Panc1 (cell line): Measurements from ENCODE around the gene MPRIP. TPM values are rescaled to one million over a fixed set of nuclear protein-coding genes. Genes with fewer than 3 reads are reported as not detected.

Experiments
- ATAC-seq: fragments of 200-7000 bp; cut with Tn5 transposase; 2 replicates; pipeline ENCODE4 v1.9.1; 2020; ENCODE audit warnings: mild to moderate bottlenecking, moderate library complexity
- BruUV-seq: library from RNA; stranded (reverse); fragments of 400-500 nt; replicated peaks from 2 replicates; lab custom pipeline; 2021; lab: Mats Ljungman, UMichigan
- CTCF ChIA-PET: fragments of 300-600 bp; sonication (Branson Sonifier 250); formaldehyde crosslinking; loops from one replicate; lab custom pipeline; 2022; ENCODE audit warnings: antibody characterized with exemption; lab: Charles Lee
- POLR2A ChIA-PET: fragments of 300-600 bp; sonication (Branson Sonifier 250); formaldehyde crosslinking; loops from one replicate; lab custom pipeline; 2022; ENCODE audit warnings: antibody characterized with exemption; lab: Charles Lee
- DNase-seq: peaks from one replicate; pipeline ENCODE4 v3.0.0-alpha.2; 2010; ENCODE audit warnings: low read depth, low spot score
- H3K27ac ChIP-seq: 2 replicates; pipeline ENCODE4 v1.5.1; 2011; ENCODE audit warnings: mild to moderate bottlenecking, low read length, inconsistent platforms
- H3K27me3 ChIP-seq: fragments of 200-500 bp; sonication (Bioruptor generic); 2 replicates; pipeline ENCODE4 v1.6.0; 2014; ENCODE audit warnings: low read length, inconsistent platforms; ENCODE audit not compliant: control insufficient read depth, insufficient read depth
- H3K36me3 ChIP-seq: fragments of 200-500 bp; sonication (Bioruptor generic); 2 replicates; pipeline ENCODE4 v1.5.1; 2014; ENCODE audit warnings: inconsistent platforms, mild to moderate bottlenecking, low read length, moderate library complexity; ENCODE audit not compliant: control insufficient read depth, insufficient read depth
- H3K4me1 ChIP-seq: 2 replicates; pipeline ENCODE4 v1.5.1; 2011; ENCODE audit warnings: inconsistent platforms, mild to moderate bottlenecking, low read length, moderate library complexity; ENCODE audit not compliant: control insufficient read depth, insufficient read depth
- H3K4me3 ChIP-seq, 2 experiments: 2 replicates each; pipeline ENCODE4 v1.5.1; 2011 to 2012; ENCODE audit warnings: low read depth in 2 of 2, low read length in 2 of 2, mild to moderate bottlenecking in 2 of 2, inconsistent platforms in 1 of 2, moderate library complexity in 1 of 2
- H3K9me3 ChIP-seq: fragments of 200-500 bp; sonication (Bioruptor generic); 2 replicates; pipeline ENCODE4 v1.5.1; 2014; ENCODE audit warnings: low read depth, mild to moderate bottlenecking, inconsistent platforms, low read length, moderate library complexity; ENCODE audit not compliant: control insufficient read depth, insufficient read depth
- POLR2AphosphoS5 ChIP-seq: IDR thresholded peaks from 2 replicates; pipeline ENCODE4 v1.6.1; 2012; ENCODE audit warnings: mild to moderate bottlenecking, low read depth, low read length, moderate library complexity
- REST ChIP-seq, 2 experiments: IDR thresholded peaks; 2 replicates each; pipeline ENCODE4 v1.6.1; 2011 to 2012; ENCODE audit warnings: low read depth in 2 of 2, control low read depth in 1 of 2, low read length in 1 of 2, mild to moderate bottlenecking in 1 of 2, moderate library complexity in 1 of 2; ENCODE audit not compliant: insufficient read depth in 1 of 2
- SIN3A ChIP-seq: IDR thresholded peaks from 2 replicates; pipeline ENCODE4 v1.6.1; 2012; ENCODE audit warnings: low read depth, mild to moderate bottlenecking, low read length, moderate library complexity, borderline replicate concordance; ENCODE audit not compliant: insufficient read depth
- TCF7L2 ChIP-seq: IDR thresholded peaks from 2 replicates; pipeline ENCODE4 v1.6.1; 2011; ENCODE audit warnings: mild to moderate bottlenecking, low read depth, low read length, inconsistent platforms
- in situ Hi-C: cut with HindIII; loops from 2 replicates; pipeline ENCODE4 v1.10.0; 2016; ENCODE audit warnings: low sequenced_read_pairs, low pct_unique_long_range_greater_than_20kb
- intact Hi-C: fragments of 100-400 bp; cut with micrococcal nuclease; formaldehyde crosslinking; loops from one replicate; pipeline ENCODE4 v1.10.0; 2022; ENCODE audit not compliant: unreplicated experiment
- total RNA-seq: library from RNA; stranded (reverse); gene quantifications from one replicate; pipeline ENCODE4 v1.2.1, GENCODE V29; 2021; ENCODE audit not compliant: unreplicated experiment
- TF ChIP-seq, protein P1 (sequence below): fragments of 450-650 bp; IDR thresholded peaks from 2 replicates; pipeline ENCODE4 v1.5.1; 2017; ENCODE audit warnings: mild to moderate bottlenecking

MPRIP gene
- total RNA-seq, 1 experiment from 2014 or later = 155 TPM

- in situ Hi-C loops (no loop called here), intact Hi-C loops (no loop called here)
- TF ChIP-seq SIN3A = no peak
- no peak for TF ChIP-seq TCF7L2
- TF ChIP-seq POLR2AphosphoS5 = no peak
- no peaks in the 10 kb centered on the region for H3K9me3 ChIP-seq
- POLR2A ChIA-PET = no interaction called here
- H3K36me3 ChIP-seq = no peaks in the 10 kb centered on the region
- H3K4me1 ChIP-seq = no peaks in the 10 kb centered on the region; the same call in 1 of the 2 replicates
- DNase-seq = no peak
- no peak for ATAC-seq
- no peak overlapping the region for H3K27ac ChIP-seq
- CTCF ChIA-PET = no interaction called here
- H3K4me3 ChIP-seq = no peak overlapping the region
- no peaks in the 10 kb centered on the region for H3K27me3 ChIP-seq
- no TSS peak for BruUV-seq
Observed at GRCh38 chr17:17102176-17102575, 59.9 kb downstream of the MPRIP start.

GRCh38 chr17:17103160-17103559 lies 60.9 kb downstream of the MPRIP start:
- Histone ChIP-seq H3K9me3 (no peaks in the 10 kb centered on the region), H3K27me3 (no peaks in the 10 kb centered on the region), H3K27ac (no peak overlapping the region), H3K4me3 (no peak overlapping the region), H3K36me3 (no peaks in the 10 kb centered on the region), H3K4me1 (no peaks in the 10 kb centered on the region; the same call in 1 of the 2 replicates)
- no peak for DNase-seq
- CTCF ChIA-PET = no interaction called here
- POLR2A ChIA-PET = no interaction called here
- TF ChIP-seq TCF7L2 = no peak
- TF ChIP-seq, protein P1, sequence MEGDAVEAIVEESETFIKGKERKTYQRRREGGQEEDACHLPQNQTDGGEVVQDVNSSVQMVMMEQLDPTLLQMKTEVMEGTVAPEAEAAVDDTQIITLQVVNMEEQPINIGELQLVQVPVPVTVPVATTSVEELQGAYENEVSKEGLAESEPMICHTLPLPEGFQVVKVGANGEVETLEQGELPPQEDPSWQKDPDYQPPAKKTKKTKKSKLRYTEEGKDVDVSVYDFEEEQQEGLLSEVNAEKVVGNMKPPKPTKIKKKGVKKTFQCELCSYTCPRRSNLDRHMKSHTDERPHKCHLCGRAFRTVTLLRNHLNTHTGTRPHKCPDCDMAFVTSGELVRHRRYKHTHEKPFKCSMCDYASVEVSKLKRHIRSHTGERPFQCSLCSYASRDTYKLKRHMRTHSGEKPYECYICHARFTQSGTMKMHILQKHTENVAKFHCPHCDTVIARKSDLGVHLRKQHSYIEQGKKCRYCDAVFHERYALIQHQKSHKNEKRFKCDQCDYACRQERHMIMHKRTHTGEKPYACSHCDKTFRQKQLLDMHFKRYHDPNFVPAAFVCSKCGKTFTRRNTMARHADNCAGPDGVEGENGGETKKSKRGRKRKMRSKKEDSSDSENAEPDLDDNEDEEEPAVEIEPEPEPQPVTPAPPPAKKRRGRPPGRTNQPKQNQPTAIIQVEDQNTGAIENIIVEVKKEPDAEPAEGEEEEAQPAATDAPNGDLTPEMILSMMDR = no peak
- TF ChIP-seq POLR2AphosphoS5 = no peak
- no peak for TF ChIP-seq REST (IDR thresholded peaks at IDR 0.05; ENCODE audit: insufficient read depth in 1 of 2, low read depth in 2 of 2, low read length in 1 of 2)
- TF ChIP-seq SIN3A = no peak
- ATAC-seq = no peak
- in situ Hi-C loops = no loop called here
- intact Hi-C loops = no loop called here
- no TSS peak for BruUV-seq

GRCh38 chr17:17104036-17104435 lies 61.8 kb downstream of the MPRIP start:
- no peaks in the 10 kb centered on the region for H3K27me3 ChIP-seq
- H3K4me3 ChIP-seq = no peak overlapping the region
- in situ Hi-C loops (no loop called here), intact Hi-C loops (no loop called here)
- H3K36me3 ChIP-seq = no peaks in the 10 kb centered on the region
- H3K9me3 ChIP-seq = no peaks in the 10 kb centered on the region
- TF ChIP-seq SIN3A = no peak
- TF ChIP-seq POLR2AphosphoS5 = no peak
- TF ChIP-seq TCF7L2 = no peak
- no peak for TF ChIP-seq REST (IDR thresholded peaks at IDR 0.05; ENCODE audit: insufficient read depth in 1 of 2, low read depth in 2 of 2, low read length in 1 of 2)
- TF ChIP-seq, protein P1 = no peak
- ChIA-PET CTCF (no interaction called here), POLR2A (interaction anchor here (0.6 kb wide), 1 partner anchor 73 kb away, joined by 5 read pairs; no protein-coding TSS in a partner anchor)
- no peak overlapping the region for H3K27ac ChIP-seq
- H3K4me1 ChIP-seq = no peaks in the 10 kb centered on the region; the same call in 1 of the 2 replicates
- ATAC-seq (no peak), DNase-seq (no peak)
- BruUV-seq = no TSS peak
